CD14-positive monocyte (primary cell): ENCODE results near the gene EOLA1. TPM values are rescaled to one million over a fixed set of nuclear protein-coding genes. Genes with fewer than 3 reads are reported as not detected.

Experiments
- DNase-seq, 3 donors: peaks; one replicate each; pipeline ENCODE4 v3.0.0-alpha.2; 2011 to 2022
- H2AFZ ChIP-seq: 2 replicates; pipeline ENCODE4 v1.6.0; 2012; ENCODE audit warnings: mild to moderate bottlenecking, low read depth, low read length, inconsistent platforms; ENCODE audit not compliant: insufficient read depth, poor library complexity, severe bottlenecking
- H3K27ac ChIP-seq, 2 donors: 1 replicate in 1 of 2; 2 replicates in 1 of 2; pipeline ENCODE4 v1.5.1; 2012 to 2013; ENCODE audit warnings: low read length in 2 of 2, control low read depth in 1 of 2, inconsistent platforms in 1 of 2, low read depth in 1 of 2, mild to moderate bottlenecking in 1 of 2
- H3K27me3 ChIP-seq, 2 donors: one replicate each; pipeline versions ENCODE4 v1.6.0 to v1.6.1; 2011 to 2013; ENCODE audit warnings: low read length in 2 of 2; ENCODE audit not compliant: control insufficient read depth in 2 of 2, insufficient read depth in 2 of 2
- H3K36me3 ChIP-seq, 2 donors: replicated peaks in 1 of 2; 1 replicate in 1 of 2; 2 replicates in 1 of 2; pipeline versions ENCODE4 v1.5.1 to v1.6.1; 2012 to 2013; ENCODE audit warnings: low read length in 2 of 2, control low read depth in 1 of 2, inconsistent platforms in 1 of 2, mild to moderate bottlenecking in 1 of 2; ENCODE audit not compliant: insufficient read depth in 2 of 2, control insufficient read depth in 1 of 2
- H3K4me1 ChIP-seq, 2 donors: 1 replicate in 1 of 2; 2 replicates in 1 of 2; pipeline versions ENCODE4 v1.5.1 to v1.6.1; 2012 to 2013; ENCODE audit warnings: low read length in 2 of 2, control low read depth in 1 of 2, inconsistent platforms in 1 of 2, mild to moderate bottlenecking in 1 of 2, moderate library complexity in 1 of 2; ENCODE audit not compliant: insufficient read depth in 2 of 2, control insufficient read depth in 1 of 2
- H3K4me2 ChIP-seq: replicated peaks from 2 replicates; pipeline ENCODE3; 2012; ENCODE audit warnings: low read length, moderate library complexity, mild to moderate bottlenecking; ENCODE audit not compliant: poor library complexity, severe bottlenecking; ENCODE audit errors: extremely low read depth
- H3K4me3 ChIP-seq, 3 experiments: fragments of 200-600 bp in 1 of 3; sonication (generic) in 1 of 3; replicated peaks in 1 of 3; 1 replicate in 2 of 3; 2 replicates in 1 of 3; pipeline ENCODE4 v1.5.1; 2011 to 2013; ENCODE audit warnings: low read length in 3 of 3, mild to moderate bottlenecking in 3 of 3, control low read depth in 2 of 3, low read depth in 2 of 3, inconsistent platforms in 1 of 3, moderate library complexity in 1 of 3
- H3K79me2 ChIP-seq: 2 replicates; pipeline ENCODE4 v1.6.0; 2012; ENCODE audit warnings: mild to moderate bottlenecking, control low read depth, inconsistent platforms, low read length, moderate library complexity; ENCODE audit not compliant: insufficient read depth
- H3K9ac ChIP-seq: 2 replicates; pipeline ENCODE4 v1.6.0; 2017; ENCODE audit warnings: low read length, mild to moderate bottlenecking; ENCODE audit not compliant: insufficient read depth, poor library complexity, severe bottlenecking
- H3K9me3 ChIP-seq, 2 donors: replicated peaks in 1 of 2; 1 replicate in 1 of 2; 2 replicates in 1 of 2; pipeline versions ENCODE4 v1.5.1 to v1.6.1; 2012 to 2013; ENCODE audit warnings: low read length in 2 of 2, control low read depth in 1 of 2; ENCODE audit not compliant: control insufficient read depth in 1 of 2, insufficient read depth in 1 of 2
- H4K20me1 ChIP-seq: 2 replicates; pipeline ENCODE4 v1.6.0; 2012; ENCODE audit warnings: mild to moderate bottlenecking, low read length, control low read depth, moderate library complexity; ENCODE audit not compliant: insufficient read depth
- H3K27ac Mint-ChIP-seq, 7 donors: one replicate each; pipeline ENCODE4 v1.8.0; 2020; ENCODE audit warnings: mild to moderate bottlenecking in 7 of 7, mixed read lengths in 7 of 7, moderate library complexity in 6 of 7, inconsistent platforms in 2 of 7
- H3K27me3 Mint-ChIP-seq, 3 donors: one replicate each; pipeline ENCODE4 v1.8.0; 2021 to 2022; ENCODE audit warnings: low read depth in 3 of 3, mild to moderate bottlenecking in 3 of 3, mixed read lengths in 3 of 3, moderate library complexity in 3 of 3, inconsistent platforms in 1 of 3
- H3K36me3 Mint-ChIP-seq, 2 donors: one replicate each; pipeline ENCODE4 v1.8.0; 2020; ENCODE audit warnings: mixed read lengths in 2 of 2, inconsistent platforms in 1 of 2, mild to moderate bottlenecking in 1 of 2
- H3K4me1 Mint-ChIP-seq: one replicate; pipeline ENCODE4 v1.8.0; 2020; ENCODE audit warnings: mild to moderate bottlenecking, mixed read lengths
- H3K4me3 Mint-ChIP-seq, 2 donors: one replicate each; pipeline ENCODE4 v1.8.0; 2020; ENCODE audit warnings: mild to moderate bottlenecking in 2 of 2, mixed read lengths in 2 of 2, moderate library complexity in 1 of 2
- H3K9me3 Mint-ChIP-seq, 7 donors: one replicate each; pipeline ENCODE4 v1.8.0; 2020 to 2022; ENCODE audit warnings: mixed read lengths in 7 of 7, mild to moderate bottlenecking in 6 of 7, moderate library complexity in 6 of 7, inconsistent platforms in 2 of 7
- WGBS: methylation state at CpG from one replicate; pipeline ENCODE4 v1.1.5; 2013; ENCODE audit warnings: missing lambda C conversion rate; ENCODE audit not compliant: insufficient coverage; 5-methylcytosine and 5-hydroxymethylcytosine counted together
- intact Hi-C, 2 donors: fragments of 100-400 bp; cut with micrococcal nuclease; formaldehyde crosslinking; loops; one replicate each; pipeline versions ENCODE4 v1.15.0 to v1.15.1; 2023
- polyA plus RNA-seq, 3 donors: library from polyadenylated mRNA; depleted of rRNA in 1 of 3; unstranded in 2 of 3; stranded (reverse) in 1 of 3; fragments of 300-500 nt in 2 of 3; fragments of >200 nt in 1 of 3; fragmentation: Illumina TruSeq in 2 of 3; gene quantifications; 1 replicate in 2 of 3; 2 replicates in 1 of 3; pipeline ENCODE4 v1.2.3, GENCODE V29; 2012 to 2021
- TF ChIP-seq, protein P1 (sequence below): fragments of 200-600 bp; IDR thresholded peaks from one replicate; pipeline ENCODE4 v1.8.0; 2022; ENCODE audit warnings: antibody characterized with exemption, mild to moderate bottlenecking

The EOLA1 gene
- polyA plus RNA-seq, 3 donors, result 15.5 to 48.6 (median 20.7) TPM

DNA sequence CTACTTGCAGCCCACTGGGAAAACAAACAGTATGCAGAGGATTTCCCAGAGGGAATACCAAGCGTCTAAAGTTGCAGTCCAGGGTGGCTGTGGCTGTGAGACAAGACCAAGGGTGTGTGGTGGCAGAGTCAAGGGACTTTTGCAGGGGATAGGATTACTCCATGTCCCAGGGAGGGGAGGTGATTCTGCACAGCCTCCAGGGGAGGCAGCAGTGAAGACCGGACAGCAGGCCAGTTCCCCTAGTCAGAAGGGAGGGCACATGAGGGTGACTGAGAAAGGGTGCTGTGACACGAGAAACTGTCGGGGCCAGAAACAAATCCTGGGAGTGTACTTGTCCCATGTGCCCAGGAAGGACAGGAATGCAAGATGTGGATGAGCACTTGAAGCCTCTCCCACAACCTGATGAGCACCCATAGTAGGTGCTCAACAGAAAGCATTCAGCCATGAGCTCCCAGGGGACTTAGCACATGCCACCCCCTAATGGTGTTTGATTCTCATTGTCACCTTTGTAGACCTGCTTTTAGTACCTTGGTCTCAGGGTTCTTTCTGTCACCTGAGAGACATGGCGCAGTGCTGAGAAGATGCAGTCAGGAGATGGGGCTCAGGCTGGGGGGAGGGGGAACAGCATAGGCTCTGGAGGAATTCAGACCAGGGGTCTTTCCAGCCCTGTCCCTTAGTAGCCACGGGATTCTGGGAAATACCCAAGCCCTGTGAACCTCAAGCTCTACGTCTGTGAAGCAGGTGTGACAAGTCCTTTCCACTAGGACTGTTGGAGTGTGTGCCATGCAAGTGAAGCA, 27.0 kb downstream of the EOLA1 start:
- Histone ChIP-seq H3K4me2 (no peak overlapping the region), H3K9me3 (no peaks in the 10 kb centered on the region), H2AFZ (no peak overlapping the region), H4K20me1 (no peaks in the 10 kb centered on the region), H3K27me3 (no peaks in the 10 kb centered on the region), H3K79me2 (no peaks in the 10 kb centered on the region), H3K4me3 (no peak overlapping the region), H3K4me1 (no peaks in the 10 kb centered on the region), H3K27ac (no peak overlapping the region), H3K9ac (no peak overlapping the region), H3K36me3 (no peaks in the 10 kb centered on the region)
- no peak overlapping the region for H3K4me3 Mint-ChIP-seq
- H3K27ac Mint-ChIP-seq, result no peak overlapping the region
- H3K4me1 Mint-ChIP-seq, result no peaks in the 10 kb centered on the region
- WGBS, result 93% methylated on average over 3 of the region's 7 CpGs
- H3K27me3 Mint-ChIP-seq, result peaks cover 2 to 5% (median 4%) of the 10 kb centered on the region in 3 donors
- H3K36me3 Mint-ChIP-seq, result no peaks in the 10 kb centered on the region
- intact Hi-C loops, result no loop called here
- DNase-seq, result no peak
- TF ChIP-seq, protein P1, sequence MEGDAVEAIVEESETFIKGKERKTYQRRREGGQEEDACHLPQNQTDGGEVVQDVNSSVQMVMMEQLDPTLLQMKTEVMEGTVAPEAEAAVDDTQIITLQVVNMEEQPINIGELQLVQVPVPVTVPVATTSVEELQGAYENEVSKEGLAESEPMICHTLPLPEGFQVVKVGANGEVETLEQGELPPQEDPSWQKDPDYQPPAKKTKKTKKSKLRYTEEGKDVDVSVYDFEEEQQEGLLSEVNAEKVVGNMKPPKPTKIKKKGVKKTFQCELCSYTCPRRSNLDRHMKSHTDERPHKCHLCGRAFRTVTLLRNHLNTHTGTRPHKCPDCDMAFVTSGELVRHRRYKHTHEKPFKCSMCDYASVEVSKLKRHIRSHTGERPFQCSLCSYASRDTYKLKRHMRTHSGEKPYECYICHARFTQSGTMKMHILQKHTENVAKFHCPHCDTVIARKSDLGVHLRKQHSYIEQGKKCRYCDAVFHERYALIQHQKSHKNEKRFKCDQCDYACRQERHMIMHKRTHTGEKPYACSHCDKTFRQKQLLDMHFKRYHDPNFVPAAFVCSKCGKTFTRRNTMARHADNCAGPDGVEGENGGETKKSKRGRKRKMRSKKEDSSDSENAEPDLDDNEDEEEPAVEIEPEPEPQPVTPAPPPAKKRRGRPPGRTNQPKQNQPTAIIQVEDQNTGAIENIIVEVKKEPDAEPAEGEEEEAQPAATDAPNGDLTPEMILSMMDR, result no peak
- H3K9me3 Mint-ChIP-seq, result peaks cover 0 to 7% (median 2%) of the 10 kb centered on the region in 7 donors

DNA sequence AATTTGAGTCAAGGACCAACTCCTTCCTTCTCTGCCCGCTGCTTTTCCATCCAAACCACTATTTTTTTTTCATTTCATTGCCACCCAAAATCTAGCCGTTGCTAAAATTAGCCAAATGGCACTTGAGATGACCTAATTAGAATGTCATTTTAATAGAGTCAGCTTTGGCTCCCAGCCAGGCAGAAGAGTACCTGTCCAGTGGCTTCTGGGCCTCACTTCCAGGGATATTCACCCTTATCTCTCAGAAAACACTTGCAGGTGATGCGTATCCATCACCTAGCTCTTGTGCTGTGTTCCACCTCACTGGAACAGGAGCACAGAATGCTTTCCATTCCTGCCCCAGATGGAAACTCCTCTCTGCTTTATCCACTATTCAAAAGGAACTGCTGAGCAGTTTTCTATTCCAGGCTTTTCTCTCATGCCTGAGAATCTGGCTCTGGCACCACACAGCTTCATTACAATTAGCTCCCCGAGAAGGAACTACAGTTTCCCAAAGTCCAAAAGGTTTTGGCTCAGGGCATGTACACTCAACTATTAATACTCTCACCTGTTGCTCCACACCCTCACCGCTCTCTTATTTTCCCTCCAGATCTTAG, 28.0 kb downstream of the EOLA1 start:
- intact Hi-C loops, result no loop called here
- Mint-ChIP-seq H3K4me3 (no peak overlapping the region), H3K4me1 (no peaks in the 10 kb centered on the region), H3K36me3 (no peaks in the 10 kb centered on the region), H3K27ac (no peak overlapping the region), H3K9me3 (peaks cover 0 to 7% (median 2%) of the 10 kb centered on the region in 7 donors), H3K27me3 (peaks cover 0 to 5% (median 1%) of the 10 kb centered on the region in 3 donors)
- no peak overlapping the region for H3K4me3 ChIP-seq
- no peak overlapping the region for H3K9ac ChIP-seq
- no peaks in the 10 kb centered on the region for H3K4me1 ChIP-seq
- H2AFZ ChIP-seq, result no peak overlapping the region
- H3K79me2 ChIP-seq, result no peaks in the 10 kb centered on the region
- no peak overlapping the region for H3K27ac ChIP-seq
- H3K27me3 ChIP-seq, result no peaks in the 10 kb centered on the region
- DNase-seq, result no peak
- H4K20me1 ChIP-seq, result no peaks in the 10 kb centered on the region
- no CpG with 5 or more reads among the region's 5 CpGs for WGBS
- no peak overlapping the region for H3K4me2 ChIP-seq
- no peaks in the 10 kb centered on the region for H3K9me3 ChIP-seq
- no peaks in the 10 kb centered on the region for H3K36me3 ChIP-seq
- TF ChIP-seq, protein P1, result no peak
